OCI-LY1 (cell line): ENCODE data around the gene RADIL.

Experiments used
- CTCF ChIP-seq: fragments of 200-600 bp; sonication (generic), shearing (Covaris generic); IDR thresholded peaks from 2 replicates; pipeline ENCODE4 v1.5.1; 2017; ENCODE audit warnings: mild to moderate bottlenecking, antibody characterized with exemption, low read length, moderate library complexity, mixed read lengths
- EZH2 ChIP-seq: fragments of 200-600 bp; sonication (generic), shearing (Covaris generic); IDR thresholded peaks from 2 replicates; pipeline ENCODE4 v1.8.0; 2017; ENCODE audit warnings: borderline replicate concordance, mixed run types, mild to moderate bottlenecking, antibody characterized with exemption, low read length, moderate library complexity, mixed read lengths

- TF ChIP-seq EZH2 (no peak), CTCF (no peak)
These were observed 51.6 kb downstream of the RADIL start for GRCh38 chr7:4831723-4832495.
